Stimulated activated naive CD8-positive, alpha-beta T cell treated with anti-CD3 and anti-CD28 coated beads, Interleukin-15, Interleukin-2, amounts not matched to agents 100 U/mL and 50 U/mL, for 24 hours (primary cell): Measurements from ENCODE around the gene UNC45B.
"Not testable (repeated sequence)": the region's sequence is repeated elsewhere in the genome, so short reads cannot be mapped to it uniquely, and the experiment has no call there.

Source experiments
- ATAC-seq: fragments of 150-1000 bp; cut with Tn5 transposase; one replicate; pipeline ENCODE4 v1.10.0; 2021
- DNase-seq: peaks from one replicate; pipeline ENCODE4 v3.0.0; 2021

UNC45B gene

DNA sequence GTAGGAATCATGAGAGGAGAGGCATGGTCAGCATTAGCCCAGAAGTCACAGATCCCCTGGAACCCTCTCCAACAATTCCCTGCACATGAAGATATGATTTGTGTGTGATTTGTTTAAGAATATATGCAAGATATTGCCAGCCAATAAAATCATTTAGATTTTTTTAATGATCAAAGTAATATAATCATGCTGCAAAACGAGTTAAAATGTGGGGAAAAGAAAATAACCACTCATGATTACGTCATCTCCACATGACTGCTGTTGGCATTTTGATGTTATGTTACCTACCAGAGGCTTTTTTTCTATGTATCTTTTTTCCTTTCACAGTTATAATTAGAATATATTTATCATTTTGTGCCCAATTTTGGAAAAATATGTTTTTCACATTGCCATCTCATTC is 24.2 kb downstream of the UNC45B start:
- no peak for DNase-seq

DNA sequence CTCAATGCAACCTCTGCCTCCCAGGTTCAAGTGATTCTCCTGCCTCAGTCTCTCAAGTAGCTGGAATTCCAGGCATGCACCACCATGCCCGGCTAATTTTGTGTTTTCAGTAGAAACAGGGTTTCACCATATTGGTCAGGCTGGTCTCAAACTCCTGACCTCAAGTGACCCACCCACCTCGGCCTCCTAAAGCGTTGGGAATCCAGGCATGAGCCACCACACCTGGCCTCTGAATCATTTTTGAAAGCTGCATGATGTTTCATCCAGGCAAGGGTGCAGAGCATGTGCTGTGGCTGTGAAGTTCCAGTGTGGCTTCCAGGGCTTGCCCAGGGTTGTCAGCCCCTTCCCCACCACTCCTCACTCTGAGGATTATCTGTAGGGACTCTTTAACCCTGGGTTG is 24.7 kb downstream of the UNC45B start:
- DNase-seq: not testable (repeated sequence)

More for the DNA sequence above, 24.2 kb downstream of the UNC45B start:
- ATAC-seq: peak; percentile 23

DNA sequence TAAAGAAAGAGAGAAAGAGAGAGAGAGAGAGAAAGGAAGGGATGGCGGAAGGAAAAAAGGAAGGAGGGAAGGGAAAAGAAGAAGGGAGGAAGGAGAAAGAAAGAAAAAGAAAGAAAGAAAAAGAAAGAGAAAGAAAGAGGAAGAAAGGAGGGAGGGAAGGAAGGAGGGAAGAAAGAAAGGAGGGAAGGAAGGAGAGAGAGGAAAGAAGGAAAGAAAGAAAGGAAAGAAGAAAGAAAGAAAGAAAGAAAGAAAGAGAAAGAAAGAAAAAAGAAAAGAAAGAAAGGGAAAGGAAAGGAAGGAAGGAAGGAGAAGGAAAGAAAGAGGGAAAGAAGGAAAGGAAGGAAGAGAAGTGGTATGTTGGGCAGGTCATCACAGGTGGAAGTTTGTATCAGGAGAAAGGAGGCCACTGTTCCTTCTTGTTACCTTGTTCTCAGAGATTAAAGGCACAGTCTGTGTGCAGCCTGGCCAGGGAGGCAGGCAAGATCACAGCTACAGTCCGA is 27.3 kb downstream of the UNC45B start:
- ATAC-seq: no peak
- DNase-seq: no peak

More for the DNA sequence above, 24.7 kb downstream of the UNC45B start:
- not testable (repeated sequence) for ATAC-seq

DNA sequence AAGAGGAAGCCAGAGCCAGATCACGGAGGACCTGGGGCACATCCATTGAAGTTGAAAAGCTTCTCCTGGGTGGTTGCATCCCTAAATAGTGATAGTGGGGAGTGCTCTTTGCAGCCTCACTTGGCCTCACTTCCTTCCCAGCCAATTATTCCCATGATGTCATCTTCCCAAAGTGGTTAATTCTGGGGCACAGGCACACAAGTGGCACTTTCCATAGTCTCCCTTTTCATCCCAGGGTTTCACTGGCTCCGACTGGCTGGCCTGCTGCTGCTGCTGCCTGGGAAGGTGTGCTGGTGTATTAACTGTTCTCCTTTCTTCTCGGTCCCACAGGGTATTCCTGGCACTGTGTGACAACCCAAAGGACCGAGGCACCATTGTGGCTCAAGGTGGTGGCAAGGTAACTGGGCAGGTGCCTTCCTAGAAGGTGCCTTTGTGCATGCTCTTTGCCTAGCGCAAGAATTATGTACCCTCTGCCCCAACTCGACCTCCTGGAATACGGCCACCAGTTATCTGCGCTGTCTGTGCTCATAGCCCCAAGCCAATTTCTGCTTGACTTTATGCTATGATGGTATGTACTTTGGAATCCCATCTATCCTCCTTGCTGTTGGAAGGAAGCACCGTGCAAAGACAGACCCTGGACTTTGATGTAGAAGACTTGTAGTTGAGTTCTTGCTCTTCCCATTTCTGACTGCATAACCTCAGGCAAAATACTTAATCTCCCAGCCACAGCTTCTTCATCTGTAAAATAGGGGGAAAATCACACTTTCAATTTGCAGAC is 28.2 kb downstream of the UNC45B start:
- DNase-seq (no peak), ATAC-seq (no peak)

DNA sequence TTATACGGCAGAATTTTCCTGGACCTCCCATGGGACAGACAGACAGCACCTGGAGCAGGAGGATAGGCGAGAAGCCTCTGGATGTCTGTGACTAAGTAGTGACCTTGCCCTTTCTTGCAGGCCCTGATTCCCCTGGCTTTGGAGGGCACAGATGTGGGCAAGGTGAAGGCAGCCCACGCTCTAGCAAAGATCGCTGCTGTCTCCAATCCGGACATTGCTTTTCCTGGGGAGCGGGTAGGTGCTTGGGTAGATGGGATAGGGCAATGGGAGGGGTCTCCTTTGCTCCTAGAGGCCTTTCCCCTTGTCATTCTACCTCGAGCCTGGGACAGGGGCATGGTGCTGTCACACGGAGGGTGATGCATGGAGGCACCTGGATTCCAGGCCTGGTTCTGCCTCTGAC is 29.3 kb downstream of the UNC45B start:
- DNase-seq: no peak
- ATAC-seq: no peak

DNA sequence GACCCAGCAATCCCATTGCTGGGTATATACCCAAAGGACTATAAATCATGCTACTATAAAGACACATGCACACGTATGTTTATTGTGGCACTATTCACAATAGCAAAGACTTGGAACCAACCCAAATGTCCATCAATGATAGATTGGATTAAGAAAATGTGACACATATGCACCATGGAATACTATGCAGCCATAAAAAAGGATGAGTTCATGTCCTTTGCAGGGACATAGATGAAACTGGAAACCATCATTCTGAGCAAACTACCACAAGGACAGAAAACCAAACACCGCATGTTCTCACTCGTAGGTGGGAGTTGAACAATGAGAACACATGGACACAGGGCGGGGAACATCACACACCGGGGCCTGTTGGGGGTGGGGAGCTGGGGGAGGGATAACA is 31.8 kb downstream of the UNC45B start:
- not testable (repeated sequence) for ATAC-seq, DNase-seq

DNA sequence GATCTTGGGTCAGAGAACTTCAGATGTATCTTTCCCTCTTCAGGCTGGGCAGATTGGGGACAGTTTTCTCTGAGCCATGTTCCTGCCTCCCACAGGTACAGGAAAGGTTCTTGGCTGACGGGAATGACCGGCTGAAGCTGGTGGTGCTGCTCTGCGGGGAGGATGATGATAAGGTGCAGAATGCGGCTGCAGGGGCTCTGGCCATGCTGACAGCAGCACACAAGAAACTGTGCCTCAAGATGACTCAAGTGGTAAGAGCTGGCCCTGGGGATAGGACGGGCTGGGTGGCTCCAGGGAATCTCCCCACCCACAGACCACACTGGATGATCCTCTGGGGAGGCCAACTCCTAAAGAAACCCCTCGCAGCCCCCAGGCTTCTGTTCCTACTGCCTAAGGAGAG is 35.7 kb downstream of the UNC45B start:
- peak; percentile 52 for DNase-seq
- ATAC-seq: peak; percentile 56

DNA sequence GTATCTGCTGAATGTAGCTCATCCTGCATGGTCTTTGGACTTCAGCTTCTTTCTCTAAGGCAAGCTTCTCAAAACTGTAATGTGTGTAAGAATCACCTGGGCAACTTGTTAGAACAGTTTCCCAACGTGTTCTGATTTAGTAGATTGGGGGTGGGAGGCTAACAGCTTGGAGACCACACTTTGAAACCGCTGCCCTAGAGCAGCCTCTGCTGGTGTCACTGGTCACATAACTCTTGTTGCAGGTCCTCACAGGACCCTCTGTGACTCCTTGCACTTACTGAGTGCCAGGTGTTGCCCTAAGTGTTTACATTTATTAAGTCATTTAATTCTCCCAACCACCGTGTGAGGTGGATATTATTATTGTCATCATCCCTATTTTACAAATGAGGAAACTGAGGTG is 36.7 kb downstream of the UNC45B start:
- DNase-seq: no peak

DNA sequence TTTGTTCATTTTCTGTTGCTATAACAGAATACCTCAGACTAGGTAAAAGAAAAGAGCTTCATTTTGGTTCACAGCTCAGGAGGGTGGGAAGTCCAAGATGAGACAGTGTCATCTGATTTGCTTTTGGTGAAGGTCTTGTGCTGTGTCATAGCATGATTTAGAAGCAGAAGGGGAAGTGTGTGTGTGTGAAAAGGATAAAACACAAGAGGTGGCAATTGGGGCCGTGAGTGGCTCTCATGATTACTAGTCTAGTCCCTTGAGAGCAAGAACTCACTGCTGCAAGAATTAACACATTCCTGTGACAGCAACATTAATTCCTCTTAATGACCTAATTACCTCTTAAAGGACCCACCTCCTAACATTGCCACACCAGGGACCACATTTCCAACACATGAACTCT is 38.2 kb downstream of the UNC45B start:
- ATAC-seq (peak; percentile 41), DNase-seq (no peak)

More for the DNA sequence above, 36.7 kb downstream of the UNC45B start:
- ATAC-seq: no peak

DNA sequence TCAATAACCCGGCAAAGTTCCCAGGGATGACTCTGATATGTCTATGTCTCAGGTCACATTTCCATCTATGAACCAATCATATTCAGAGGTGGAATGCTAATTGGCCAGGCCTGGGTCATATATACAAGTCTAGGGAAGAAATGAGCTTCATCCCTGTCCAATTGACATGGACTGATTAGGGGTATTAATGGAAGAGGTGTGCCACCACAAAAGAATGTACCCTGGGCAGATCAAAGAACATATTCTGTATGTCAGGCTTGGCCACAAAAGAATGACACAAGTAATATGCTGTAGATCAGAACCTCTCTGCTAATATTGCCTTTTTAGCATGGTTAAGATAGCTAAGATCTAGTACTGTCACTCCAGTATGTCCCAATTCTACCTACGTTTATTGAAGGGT is 39.9 kb downstream of the UNC45B start:
- no peak for ATAC-seq
- no peak for DNase-seq

DNA sequence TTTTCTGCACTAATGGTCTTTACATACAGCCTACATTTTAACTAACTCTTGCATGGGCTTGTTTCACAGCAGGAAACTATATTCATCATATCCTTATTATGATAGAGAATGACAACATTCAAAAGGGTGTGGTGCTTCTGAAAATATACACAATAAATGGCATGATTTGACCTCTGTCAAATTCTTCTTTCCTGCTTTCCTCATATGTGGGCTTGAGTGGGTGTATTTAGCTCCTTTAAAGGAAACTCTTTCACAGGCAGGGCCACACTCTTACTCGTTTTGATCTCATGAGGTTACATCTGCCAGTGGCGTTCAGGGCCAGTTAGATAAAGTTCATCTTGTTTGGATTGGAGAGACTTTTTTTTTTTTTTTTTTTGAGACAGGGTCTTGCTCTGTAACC is 40.5 kb downstream of the UNC45B start:
- DNase-seq: no peak

DNA sequence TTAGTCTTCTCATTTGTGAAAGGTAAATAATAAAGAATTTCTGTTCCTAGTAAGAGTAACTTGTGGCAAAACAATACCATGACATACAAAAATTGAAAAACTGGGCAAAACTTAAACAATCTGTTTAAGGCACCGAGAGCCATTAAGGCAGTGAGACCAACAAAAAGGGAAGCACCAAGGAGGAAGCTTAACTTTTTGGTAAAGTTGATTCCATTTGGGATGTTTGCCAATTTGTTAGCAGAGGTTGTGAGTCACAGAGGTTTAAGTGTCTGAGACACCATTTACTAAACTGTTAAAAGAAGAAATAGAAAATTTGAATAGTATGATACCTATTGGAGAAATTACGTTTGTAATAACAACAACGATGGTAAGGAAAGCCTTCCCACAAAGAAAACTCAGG is 41.7 kb downstream of the UNC45B start:
- DNase-seq: no peak
- no peak for ATAC-seq

More for the DNA sequence above, 40.5 kb downstream of the UNC45B start:
- peak; percentile 64 for ATAC-seq

DNA sequence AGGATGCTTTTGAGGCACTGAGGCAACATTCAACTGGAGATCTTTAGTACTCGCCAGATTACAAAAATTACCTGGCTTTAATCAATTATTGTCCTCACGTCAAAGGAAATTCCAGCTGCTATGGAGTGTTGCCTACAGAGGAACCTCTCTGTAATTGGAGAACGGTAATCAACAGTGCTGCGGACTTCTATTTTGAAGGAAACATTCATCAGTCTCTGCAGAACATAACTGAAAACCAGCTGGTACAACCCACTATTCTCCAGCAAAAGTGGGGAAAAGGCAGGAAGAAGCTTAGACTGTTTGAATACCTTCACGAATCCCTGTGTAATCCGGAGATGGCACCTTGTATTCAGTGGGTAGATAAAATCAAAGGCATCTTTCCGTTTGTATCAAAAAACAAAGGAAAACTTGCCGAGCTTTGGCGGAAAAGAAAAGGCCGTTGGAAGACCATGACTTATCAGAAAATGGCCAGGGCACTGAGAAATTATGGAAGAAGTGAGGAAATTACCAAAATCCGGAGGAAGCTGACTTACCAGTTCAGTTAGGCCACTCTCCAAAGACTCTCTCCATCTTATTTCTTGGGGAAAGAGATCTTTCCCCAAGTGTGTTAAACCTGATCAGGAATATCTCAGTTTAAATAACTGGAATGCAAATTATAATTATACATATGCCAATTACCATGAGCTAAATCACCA is 43.5 kb downstream of the UNC45B start:
- no peak for DNase-seq
- ATAC-seq: no peak

DNA sequence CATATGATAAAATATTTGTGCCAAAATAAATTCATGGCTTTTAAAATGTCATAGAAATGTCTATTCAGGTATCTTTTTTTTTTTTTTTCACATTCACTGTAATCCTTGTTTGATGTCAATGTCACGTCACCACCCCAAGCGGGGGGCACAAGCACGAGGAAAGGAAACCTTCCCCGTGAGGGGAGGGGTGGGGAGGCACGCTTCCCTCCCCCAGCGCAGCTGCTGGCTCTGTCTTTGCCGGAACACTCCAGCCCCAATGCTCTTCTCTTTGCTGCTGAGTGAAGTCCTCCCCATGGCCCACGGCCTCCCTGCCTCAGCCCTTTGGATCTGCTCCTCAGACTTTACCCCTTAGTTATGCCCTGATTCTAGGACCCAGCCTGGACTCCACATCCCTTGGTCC is 45.1 kb downstream of the UNC45B start:
- DNase-seq (no peak), ATAC-seq (no peak)

DNA sequence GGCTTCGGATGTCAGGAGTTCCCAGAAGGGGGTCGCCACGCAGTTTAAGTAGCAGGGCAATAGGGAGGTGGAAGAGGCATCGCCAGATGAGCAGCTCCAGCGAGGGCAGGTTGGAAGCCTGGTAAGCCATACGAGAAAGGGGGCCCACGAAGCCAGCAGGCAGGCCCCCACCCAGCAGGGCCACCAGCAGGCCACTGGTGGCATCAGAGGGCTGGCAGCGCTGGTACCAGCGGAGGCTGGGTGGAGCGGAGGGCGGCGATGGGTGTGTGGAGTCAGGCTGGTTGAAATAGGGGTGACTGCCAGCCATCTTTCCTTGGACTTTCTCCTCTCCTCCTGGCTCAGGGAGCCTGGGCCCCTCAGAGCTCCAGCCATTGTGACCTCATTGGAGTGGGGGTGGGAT is 46.4 kb downstream of the UNC45B start, which contains the start of gene SLC35G3:
SLC35G3 (minus strand) TSS at position 393 of the 400 bp plus-strand sequence; CDS start at position 307, 86 bp downstream.
- ATAC-seq: not testable (repeated sequence)

DNA sequence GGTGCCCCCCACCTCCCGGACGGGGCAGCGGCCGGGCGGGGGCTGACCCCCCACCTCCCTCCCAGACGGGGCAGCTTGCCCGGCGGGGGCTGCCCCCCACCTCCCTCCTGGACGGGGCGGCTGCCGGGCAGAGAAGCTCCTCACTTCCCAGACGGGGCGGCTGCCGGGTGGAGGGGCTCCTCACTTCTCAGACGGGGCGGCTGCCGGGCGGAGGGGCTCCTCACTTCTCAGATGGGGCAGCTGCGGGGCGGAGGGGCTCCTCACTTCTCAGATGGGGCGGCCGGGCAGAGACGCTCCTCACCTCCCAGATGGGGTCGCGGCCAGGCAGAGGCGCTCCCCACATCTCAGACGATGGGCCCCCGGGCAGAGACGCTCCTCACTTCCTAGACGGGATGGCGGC is 47.4 kb downstream of the UNC45B start:
- not testable (repeated sequence) for DNase-seq, ATAC-seq

More for the DNA sequence above, 46.4 kb downstream of the UNC45B start, which contains the start of gene SLC35G3:
- DNase-seq: not testable (repeated sequence)

DNA sequence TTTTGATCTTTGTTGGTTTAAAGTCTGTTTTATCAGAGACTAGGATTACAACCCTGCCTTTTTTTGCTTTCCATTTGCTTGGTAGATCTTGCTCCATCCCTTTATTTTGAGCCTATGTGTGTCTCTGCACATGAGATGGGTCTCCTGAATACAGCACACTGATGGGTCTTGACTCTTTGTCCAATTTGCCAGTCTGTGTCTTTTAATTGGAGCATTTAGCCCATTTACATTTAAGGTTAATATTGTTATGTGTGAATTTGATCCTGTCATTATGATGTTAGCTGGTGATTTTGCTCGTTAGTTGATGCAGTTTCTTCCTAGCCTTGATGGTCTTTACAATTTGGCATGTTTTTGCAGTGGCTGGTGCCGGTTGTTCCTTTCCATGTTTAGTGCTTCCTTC is 55.0 kb downstream of the UNC45B start:
- ATAC-seq, DNase-seq: not testable (repeated sequence)

DNA sequence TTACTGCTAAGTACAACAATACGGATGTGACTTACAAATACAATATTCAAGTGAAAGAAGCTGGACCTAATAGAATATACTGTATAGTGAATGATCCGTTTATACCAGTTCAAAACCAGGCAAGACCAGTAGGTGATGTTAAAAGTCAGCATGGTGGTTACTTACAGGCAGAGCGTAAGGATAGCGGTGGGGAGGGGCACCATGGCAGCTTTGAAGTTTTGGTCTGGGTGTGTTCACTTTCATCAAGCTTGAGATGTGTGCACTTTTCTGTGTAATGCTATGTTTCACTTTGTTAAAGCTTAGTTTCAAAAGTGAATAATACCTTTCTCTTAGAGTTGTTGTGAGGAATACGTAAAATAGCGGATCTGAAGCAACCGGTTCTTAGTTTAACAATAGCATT is 63.1 kb downstream of the UNC45B start:
- DNase-seq (no peak), ATAC-seq (no peak)

DNA sequence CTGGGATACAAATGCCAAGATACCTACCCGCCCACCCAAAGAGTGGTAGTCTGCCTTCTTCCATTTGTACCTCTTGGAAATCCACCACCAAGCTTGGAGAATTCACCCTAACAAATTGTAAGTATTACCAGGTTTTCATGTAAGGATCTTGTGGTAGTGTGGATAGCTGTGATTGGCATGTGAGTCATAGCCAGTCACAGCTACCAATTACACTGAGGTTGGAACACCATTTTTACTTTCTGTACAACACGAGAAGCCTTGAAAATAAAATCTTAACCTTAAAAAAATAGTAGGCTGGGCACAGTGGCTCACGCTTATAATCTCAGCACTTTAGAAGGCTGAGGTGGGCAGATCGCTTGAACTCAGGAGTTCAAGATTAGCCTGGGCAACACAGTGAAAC is 65.1 kb downstream of the UNC45B start:
- ATAC-seq (peak; percentile 54), DNase-seq (no peak)

DNA sequence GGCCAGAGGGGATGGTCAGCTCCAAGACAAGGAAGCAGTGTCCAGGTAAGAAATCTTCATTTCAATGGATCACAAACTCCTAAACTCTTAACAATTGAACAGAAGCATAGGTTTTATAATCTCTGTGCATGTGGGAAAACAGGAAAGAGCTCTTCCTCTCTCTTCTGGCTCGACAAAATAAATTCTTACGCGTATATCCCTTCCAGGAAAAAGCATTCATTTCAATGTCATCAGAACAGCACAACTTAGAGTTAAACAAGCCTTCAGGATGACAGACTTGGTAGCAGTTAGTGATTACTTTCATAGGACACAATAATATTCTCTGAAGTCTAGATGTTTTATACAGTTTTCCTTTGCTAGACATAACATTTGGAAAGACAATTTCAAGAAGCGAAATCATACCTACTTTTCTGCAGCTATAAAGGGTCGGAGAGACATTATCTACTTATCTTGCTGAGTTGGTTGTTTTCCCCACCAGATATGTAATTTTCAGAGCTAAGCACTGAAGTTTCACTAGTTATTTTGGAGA is 65.9 kb downstream of the UNC45B start:
- ATAC-seq: no peak

DNA sequence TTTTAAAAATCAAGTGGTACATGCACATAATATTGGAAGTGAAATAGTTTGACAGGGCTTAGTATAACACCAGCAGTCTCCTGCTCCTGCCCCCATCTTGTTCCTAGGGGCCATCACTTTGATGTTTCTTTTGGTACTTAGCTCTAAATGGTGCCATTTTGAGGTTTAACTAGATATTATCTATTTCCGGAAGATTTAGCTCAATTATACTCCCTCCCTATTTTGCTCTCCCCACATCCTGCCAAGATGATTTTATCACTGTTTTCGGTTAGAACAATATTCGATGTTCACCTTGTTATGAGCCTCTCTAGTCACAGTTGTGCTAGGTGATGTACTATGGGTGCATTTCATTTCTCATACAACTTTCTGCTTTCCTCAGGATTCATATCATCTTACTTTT is 66.6 kb downstream of the UNC45B start:
- ATAC-seq: peak; percentile 75
- DNase-seq: no peak

More for the DNA sequence above, 65.9 kb downstream of the UNC45B start:
- no peak for DNase-seq

DNA sequence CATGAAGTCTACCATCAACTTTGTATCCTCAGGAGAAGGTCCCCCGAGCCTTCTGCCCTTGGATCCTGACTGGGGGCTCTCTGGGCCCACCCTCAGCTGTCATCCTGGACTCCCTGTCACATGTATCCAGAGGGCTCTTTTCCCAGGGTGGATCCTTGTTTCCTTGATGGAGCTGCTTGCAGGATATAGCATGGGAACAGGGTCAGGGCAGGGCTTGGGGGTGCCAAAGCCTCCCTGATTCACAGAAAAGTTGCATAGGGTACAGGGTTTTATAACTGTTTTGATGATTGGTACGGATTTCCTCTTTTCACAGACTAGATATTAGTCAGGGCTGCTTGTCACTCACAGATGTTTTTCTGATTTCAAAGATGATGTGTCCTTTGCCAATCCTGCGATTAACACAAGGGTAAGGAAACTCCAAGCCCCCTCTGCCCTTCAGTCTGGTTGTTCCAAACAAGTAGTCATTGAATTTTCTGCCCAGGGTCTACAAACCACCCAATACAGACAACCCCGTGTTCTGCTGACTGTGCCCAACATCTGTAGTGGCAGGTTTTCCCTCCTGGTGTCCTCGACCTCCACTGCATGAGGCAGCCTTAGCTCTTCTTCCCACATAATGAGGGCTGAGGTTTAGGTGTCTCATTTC is 67.1 kb downstream of the UNC45B start:
- ATAC-seq: peak; percentile 59
- peak; percentile 48 for DNase-seq
